IMR-90 (cell line): Measurements from ENCODE around the gene SF3A1.

ENCODE experiments used
- BHLHE40 ChIP-seq: fragments of 150-350 bp; IDR thresholded peaks from 2 replicates; pipeline ENCODE4 v1.6.1; 2016; ENCODE audit warnings: mild to moderate bottlenecking, low read depth, low read length
- CEBPB ChIP-seq: IDR thresholded peaks from 2 replicates; pipeline ENCODE4 v1.6.1; 2012; ENCODE audit warnings: low read depth, low read length, improper control_type of control experiment
- CTCF ChIP-seq: conservative IDR thresholded peaks from 2 replicates; pipeline ENCODE4 v1.5.1; 2012; ENCODE audit warnings: mild to moderate bottlenecking, low read depth, low read length, improper control_type of control experiment
- ELK1 ChIP-seq: fragments of 150-350 bp; IDR thresholded peaks from 2 replicates; pipeline ENCODE4 v1.6.1; 2016; ENCODE audit warnings: low read depth, mild to moderate bottlenecking, low read length, moderate library complexity, borderline replicate concordance
- FOS ChIP-seq: fragments of 150-350 bp; IDR thresholded peaks from 2 replicates; pipeline ENCODE4 v1.6.1; 2016; ENCODE audit warnings: low read depth, low read length
- MAFK ChIP-seq: IDR thresholded peaks from 2 replicates; pipeline ENCODE4 v1.6.1; 2012; ENCODE audit warnings: low read depth, low read length, improper control_type of control experiment
- MAZ ChIP-seq: IDR thresholded peaks from 2 replicates; pipeline ENCODE4 v1.6.1; 2012; ENCODE audit warnings: low read depth, mild to moderate bottlenecking, low read length, improper control_type of control experiment, moderate library complexity, borderline replicate concordance
- MXI1 ChIP-seq: IDR thresholded peaks from 2 replicates; pipeline ENCODE4 v1.6.1; 2012; ENCODE audit warnings: low read depth, mild to moderate bottlenecking, low read length, moderate library complexity, borderline replicate concordance
- POLR2A ChIP-seq: IDR thresholded peaks from 2 replicates; pipeline ENCODE4 v1.6.1; 2012; ENCODE audit warnings: mild to moderate bottlenecking, low read depth, low read length
- RAD21 ChIP-seq: IDR thresholded peaks from 2 replicates; pipeline ENCODE4 v1.6.1; 2012; ENCODE audit warnings: low read length, improper control_type of control experiment
- RCOR1 ChIP-seq: IDR thresholded peaks from 2 replicates; pipeline ENCODE4 v1.6.1; 2012; ENCODE audit warnings: mild to moderate bottlenecking, low read length, improper control_type of control experiment; ENCODE audit not compliant: insufficient replicate concordance
- RFX5 ChIP-seq: IDR thresholded peaks from 2 replicates; pipeline ENCODE4 v1.8.0; 2012; ENCODE audit warnings: low read depth, mild to moderate bottlenecking, low read length, moderate library complexity
- SMC3 ChIP-seq: fragments of 150-350 bp; IDR thresholded peaks from 2 replicates; pipeline ENCODE4 v1.6.1; 2016; ENCODE audit warnings: low read depth, mild to moderate bottlenecking, antibody characterized with exemption, low read length, moderate library complexity
- TF ChIP-seq, protein P1 (sequence below): fragments of 150-350 bp; IDR thresholded peaks from 2 replicates; pipeline ENCODE4 v1.6.1; 2017; ENCODE audit warnings: mild to moderate bottlenecking, antibody characterized with exemption, low read length, low read depth

GRCh38 chr22:30368420-30368819, 11.7 kb upstream of the SF3A1 start:
- TF ChIP-seq MXI1 = no peak
- TF ChIP-seq CTCF = no peak
- TF ChIP-seq POLR2A = no peak
- no peak for TF ChIP-seq BHLHE40
- no peak for TF ChIP-seq MAZ
- TF ChIP-seq FOS = no peak
- TF ChIP-seq RFX5 = no peak
- TF ChIP-seq RCOR1 = no peak
- TF ChIP-seq RAD21 = no peak
- TF ChIP-seq CEBPB = no peak
- no peak for TF ChIP-seq ELK1
- TF ChIP-seq, protein P1, sequence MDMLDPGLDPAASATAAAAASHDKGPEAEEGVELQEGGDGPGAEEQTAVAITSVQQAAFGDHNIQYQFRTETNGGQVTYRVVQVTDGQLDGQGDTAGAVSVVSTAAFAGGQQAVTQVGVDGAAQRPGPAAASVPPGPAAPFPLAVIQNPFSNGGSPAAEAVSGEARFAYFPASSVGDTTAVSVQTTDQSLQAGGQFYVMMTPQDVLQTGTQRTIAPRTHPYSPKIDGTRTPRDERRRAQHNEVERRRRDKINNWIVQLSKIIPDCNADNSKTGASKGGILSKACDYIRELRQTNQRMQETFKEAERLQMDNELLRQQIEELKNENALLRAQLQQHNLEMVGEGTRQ = no peak
- no peak for TF ChIP-seq SMC3
- TF ChIP-seq MAFK = no peak
